Glutamatergic neuron (in vitro differentiated cells): ENCODE measurements around the gene TVP23C. TPM values are rescaled to one million over a fixed set of nuclear protein-coding genes. Genes with fewer than 3 reads are reported as not detected.
"Not testable (repeated sequence)": the region's sequence is repeated elsewhere in the genome, so short reads cannot be mapped to it uniquely, and the experiment has no call there.

Experiments
- DNase-seq: peaks from one replicate; pipeline ENCODE4 v3.0.0; 2022
- H3K27ac Mint-ChIP-seq: one replicate; pipeline ENCODE4 v1.8.0; 2020; ENCODE audit warnings: mild to moderate bottlenecking, mixed read lengths, inconsistent platforms; ENCODE audit not compliant: unreplicated experiment
- H3K27me3 Mint-ChIP-seq: one replicate; pipeline ENCODE4 v1.8.0; 2020; ENCODE audit warnings: mild to moderate bottlenecking, moderate library complexity, mixed read lengths, inconsistent platforms; ENCODE audit not compliant: unreplicated experiment
- H3K36me3 Mint-ChIP-seq: one replicate; pipeline ENCODE4 v1.8.0; 2020; ENCODE audit warnings: mild to moderate bottlenecking, mixed read lengths, inconsistent platforms; ENCODE audit not compliant: unreplicated experiment
- H3K4me1 Mint-ChIP-seq: one replicate; pipeline ENCODE4 v1.8.0; 2020; ENCODE audit warnings: mild to moderate bottlenecking, low read depth, mixed read lengths, inconsistent platforms; ENCODE audit not compliant: unreplicated experiment
- H3K4me3 Mint-ChIP-seq: one replicate; pipeline ENCODE4 v1.8.0; 2020; ENCODE audit warnings: mild to moderate bottlenecking, mixed read lengths, inconsistent platforms; ENCODE audit not compliant: unreplicated experiment
- H3K9me3 Mint-ChIP-seq: one replicate; pipeline ENCODE4 v1.8.0; 2020; ENCODE audit warnings: mild to moderate bottlenecking, moderate library complexity, mixed read lengths, inconsistent platforms; ENCODE audit not compliant: unreplicated experiment
- total RNA-seq: library from RNA; stranded (reverse); fragmentation: NEBNext Ultra II Directional; extraction: Animal tissue kit (Norgen Biotek cat#: 25700); gene quantifications from one replicate; pipeline ENCODE4 v1.2.1, GENCODE V29; 2021; ENCODE audit not compliant: unreplicated experiment

TVP23C gene
- total RNA-seq, 1 donor from 2014 or later = 29.4 TPM

DNA sequence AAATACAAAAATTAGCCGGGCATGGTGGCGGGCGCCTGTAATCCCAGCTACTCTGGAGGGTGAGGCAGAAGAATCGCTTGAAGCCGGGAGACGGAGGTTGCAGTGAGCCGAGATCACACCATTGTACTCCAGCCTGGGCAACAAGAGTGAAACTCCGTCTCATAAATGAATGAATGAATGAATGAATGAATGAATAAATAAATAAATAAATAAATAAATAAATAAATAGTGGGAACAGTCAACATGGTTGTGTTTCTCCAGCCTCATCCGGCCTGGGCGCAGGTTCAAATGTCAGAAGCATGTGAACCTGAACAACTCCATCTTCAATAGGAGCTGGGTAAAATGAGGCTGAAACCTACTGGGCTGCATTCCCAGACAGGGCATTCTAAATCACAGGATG is 1.8 kb downstream of the TVP23C start:
- H3K36me3 Mint-ChIP-seq, H3K4me3 Mint-ChIP-seq, H3K9me3 Mint-ChIP-seq: not testable (repeated sequence)

DNA sequence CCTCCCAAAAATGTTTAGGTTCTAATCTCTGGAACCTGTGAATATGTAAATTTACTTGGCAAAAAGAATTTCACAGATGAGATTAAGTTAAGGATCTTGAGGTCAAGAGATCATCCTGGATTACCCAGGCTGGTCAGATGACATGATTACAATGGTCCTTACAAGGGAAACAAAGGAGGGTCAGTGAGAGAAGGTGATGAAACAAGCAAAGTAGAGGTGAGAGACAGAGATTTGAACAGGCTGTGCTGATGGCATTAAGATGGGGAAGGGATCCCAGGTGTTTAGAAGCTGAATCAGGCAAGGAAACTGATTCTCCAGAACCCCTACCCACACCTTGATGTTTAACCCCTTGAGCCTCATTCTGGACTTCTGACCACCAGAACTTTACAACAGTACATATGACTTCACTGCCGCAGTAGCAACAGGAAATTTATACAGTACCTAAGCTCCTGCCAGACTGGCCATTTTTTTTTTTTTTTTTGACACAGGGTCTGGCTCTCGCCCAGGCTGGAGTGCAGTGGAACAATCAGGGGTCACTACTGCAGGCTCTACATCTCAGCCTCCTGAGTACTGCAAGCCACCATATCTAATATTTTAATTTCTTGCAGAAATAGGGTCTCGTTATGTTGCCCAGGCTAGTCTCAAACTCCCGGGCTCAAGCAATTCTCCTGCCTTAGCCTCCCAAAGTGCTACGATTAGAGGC is 4.7 kb downstream of the TVP23C start:
- H3K27me3 Mint-ChIP-seq, H3K27ac Mint-ChIP-seq, H3K4me1 Mint-ChIP-seq, DNase-seq, H3K36me3 Mint-ChIP-seq, H3K4me3 Mint-ChIP-seq, H3K9me3 Mint-ChIP-seq: not testable (repeated sequence)

More for the DNA sequence above, 1.8 kb downstream of the TVP23C start:
- DNase-seq, H3K4me1 Mint-ChIP-seq, H3K27me3 Mint-ChIP-seq, H3K27ac Mint-ChIP-seq: not testable (repeated sequence)

DNA sequence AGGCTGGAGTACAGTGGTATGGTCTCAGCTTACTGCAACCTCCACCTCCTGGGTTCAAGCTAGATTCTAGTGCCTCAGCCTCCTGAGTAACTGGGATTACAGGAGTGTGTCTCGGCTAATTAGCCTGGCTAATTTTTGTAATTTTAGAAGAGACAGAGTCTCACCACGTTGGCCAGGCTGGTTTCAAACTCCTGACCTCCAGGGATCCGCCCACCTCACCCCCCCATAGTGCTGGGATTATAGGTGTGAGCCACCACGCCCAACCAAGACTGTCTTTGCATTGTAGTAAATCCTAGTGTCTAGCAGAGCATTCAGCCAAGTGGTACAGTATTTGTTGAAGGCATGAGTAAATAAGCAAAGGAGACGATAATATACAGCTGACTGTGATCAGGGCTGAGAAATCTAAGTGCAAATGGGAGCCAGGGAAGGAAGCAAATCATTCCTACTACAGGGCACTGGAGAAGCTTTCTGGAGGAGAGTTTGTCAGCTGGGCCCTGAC is 5.9 kb downstream of the TVP23C start:
- DNase-seq, H3K4me1 Mint-ChIP-seq, H3K9me3 Mint-ChIP-seq, H3K27me3 Mint-ChIP-seq, H3K4me3 Mint-ChIP-seq, H3K27ac Mint-ChIP-seq, H3K36me3 Mint-ChIP-seq: not testable (repeated sequence)

DNA sequence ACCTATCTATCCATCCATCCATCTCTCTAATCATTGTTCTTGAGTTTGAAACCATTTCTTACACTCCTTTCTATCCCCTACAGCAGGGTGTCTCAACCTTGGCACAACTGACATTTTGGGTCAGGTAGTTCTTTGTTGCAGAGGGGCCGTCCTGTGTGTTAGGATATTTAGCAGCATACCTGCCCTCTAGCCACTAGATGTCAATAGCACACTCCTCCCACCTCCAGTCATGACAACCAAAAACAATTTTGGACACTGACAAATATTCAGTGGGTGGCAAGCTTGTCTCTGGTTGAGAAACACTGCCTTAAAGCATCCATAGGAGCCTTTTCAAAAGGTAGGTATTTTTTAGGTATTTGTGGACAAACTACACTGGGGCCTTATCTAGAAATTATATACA is 10.4 kb downstream of the TVP23C start:
- not testable (repeated sequence) for H3K4me3 Mint-ChIP-seq, H3K9me3 Mint-ChIP-seq, H3K27me3 Mint-ChIP-seq, H3K36me3 Mint-ChIP-seq, H3K4me1 Mint-ChIP-seq, H3K27ac Mint-ChIP-seq, DNase-seq

DNA sequence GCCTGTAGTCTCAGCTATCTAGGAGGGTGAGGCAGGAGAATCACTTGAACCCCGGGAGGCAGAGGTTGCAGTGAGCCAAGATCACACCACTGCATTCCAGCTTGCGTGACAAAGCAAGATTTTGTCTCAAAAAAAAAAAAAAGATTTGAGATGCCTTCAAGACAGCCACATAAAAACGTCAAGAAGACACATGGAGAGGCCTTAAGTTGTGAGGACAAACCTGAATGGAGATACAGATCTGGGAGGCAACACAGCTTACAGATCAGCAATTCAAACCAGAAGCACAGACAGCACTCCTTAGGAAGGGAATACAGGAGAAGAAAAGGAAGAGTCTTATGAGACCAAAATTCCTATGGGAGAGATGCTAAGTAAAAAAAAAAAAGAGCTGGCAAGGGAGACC is 13.7 kb downstream of the TVP23C start:
- H3K9me3 Mint-ChIP-seq, H3K27ac Mint-ChIP-seq, H3K27me3 Mint-ChIP-seq, H3K4me3 Mint-ChIP-seq, DNase-seq, H3K4me1 Mint-ChIP-seq, H3K36me3 Mint-ChIP-seq: not testable (repeated sequence)

DNA sequence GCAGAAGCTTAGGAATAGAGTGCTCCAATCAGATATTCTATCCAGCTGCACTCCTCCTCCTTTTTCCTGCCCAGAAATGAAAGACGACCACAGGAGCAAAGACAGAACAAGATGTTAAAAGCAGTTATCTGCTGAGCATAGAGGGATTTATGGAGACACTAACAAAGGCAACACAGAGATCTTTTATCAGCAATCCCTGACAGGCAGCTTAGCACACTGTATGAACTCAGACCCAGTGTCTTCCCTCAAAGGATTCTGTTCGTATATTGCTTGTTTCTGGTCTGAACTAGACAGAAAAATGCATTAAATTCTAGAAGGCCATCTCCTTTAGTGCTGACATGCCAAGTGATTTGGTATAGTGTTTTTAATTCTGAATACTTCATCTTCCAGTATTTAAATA is 16.7 kb downstream of the TVP23C start:
- H3K4me1 Mint-ChIP-seq, H3K4me3 Mint-ChIP-seq, DNase-seq, H3K36me3 Mint-ChIP-seq, H3K27me3 Mint-ChIP-seq, H3K9me3 Mint-ChIP-seq, H3K27ac Mint-ChIP-seq: not testable (repeated sequence)

DNA sequence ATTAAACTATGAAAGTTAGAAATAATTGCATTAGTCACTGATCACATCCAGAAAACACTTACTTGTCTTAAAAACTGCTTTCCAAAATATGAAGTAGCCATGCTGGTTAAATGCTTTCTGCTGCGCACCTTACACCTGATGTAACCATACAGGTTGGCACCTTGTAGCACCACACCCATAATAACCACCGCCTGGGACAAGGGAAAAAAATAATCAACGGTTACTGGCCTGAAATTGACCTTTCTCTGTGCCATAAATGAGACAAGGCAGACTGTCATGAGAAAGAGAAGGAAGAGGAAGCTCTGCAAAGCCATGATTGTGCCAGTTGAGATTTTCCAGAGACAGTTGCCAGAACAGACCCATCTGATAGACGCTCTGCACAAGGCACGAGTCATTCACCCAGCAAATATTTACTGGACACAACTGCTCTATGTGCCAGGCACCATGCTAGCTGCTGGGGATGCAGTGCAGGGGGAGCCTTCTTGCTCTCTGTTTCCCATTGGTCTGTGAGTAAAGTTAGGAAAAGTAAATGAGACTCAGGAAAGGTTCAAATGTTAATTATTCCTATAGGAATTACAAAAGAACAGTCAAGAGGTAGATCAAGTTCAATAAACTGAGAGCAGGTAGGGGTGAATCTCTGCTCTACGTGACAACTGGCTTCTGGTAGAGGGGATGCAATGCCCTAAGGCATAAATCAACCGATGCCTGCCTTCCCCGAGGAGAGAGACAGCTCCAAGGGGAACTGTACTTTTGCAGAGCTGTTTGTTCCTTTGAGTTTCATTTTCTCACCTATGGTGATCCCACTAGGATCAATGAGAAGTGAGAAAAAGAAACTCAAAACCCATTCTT is 22.7 kb downstream of the TVP23C start:
- DNase-seq, H3K27me3 Mint-ChIP-seq, H3K4me3 Mint-ChIP-seq, H3K9me3 Mint-ChIP-seq, H3K36me3 Mint-ChIP-seq, H3K27ac Mint-ChIP-seq, H3K4me1 Mint-ChIP-seq: not testable (repeated sequence)

DNA sequence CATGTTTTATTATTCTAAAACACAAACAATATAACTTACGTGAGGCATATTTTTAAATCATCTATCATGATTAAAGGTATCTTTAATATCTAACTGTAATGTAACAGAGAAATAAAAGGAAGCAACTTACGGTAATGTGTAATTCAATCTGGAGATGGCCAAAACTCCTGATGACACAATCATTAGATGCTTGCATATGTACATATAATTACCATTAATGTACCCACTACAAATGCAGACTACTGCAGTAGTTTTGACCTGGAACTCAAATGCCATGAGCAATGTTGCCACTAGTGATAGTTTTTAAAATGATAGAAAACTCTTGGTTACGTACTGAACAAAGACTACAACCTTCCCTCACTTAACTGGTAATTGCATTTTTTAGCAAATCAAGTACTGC is 30.2 kb downstream of the TVP23C start:
- not testable (repeated sequence) for H3K27me3 Mint-ChIP-seq, DNase-seq, H3K27ac Mint-ChIP-seq, H3K4me3 Mint-ChIP-seq, H3K36me3 Mint-ChIP-seq, H3K9me3 Mint-ChIP-seq, H3K4me1 Mint-ChIP-seq
